GM18907 (cell line): ENCODE measurements around the gene ZBTB7B.
A peak's percentile ranks its signal among the peaks of the same experiment; 100 is the strongest.

Source experiments
- ATAC-seq: cut with Tn5 transposase; IDR thresholded peaks from one replicate; pipeline ENCODE4 v1.9.1; 2021; ENCODE audit warnings: mild to moderate bottlenecking, moderate library complexity; ENCODE audit not compliant: unreplicated experiment

The ZBTB7B gene

DNA sequence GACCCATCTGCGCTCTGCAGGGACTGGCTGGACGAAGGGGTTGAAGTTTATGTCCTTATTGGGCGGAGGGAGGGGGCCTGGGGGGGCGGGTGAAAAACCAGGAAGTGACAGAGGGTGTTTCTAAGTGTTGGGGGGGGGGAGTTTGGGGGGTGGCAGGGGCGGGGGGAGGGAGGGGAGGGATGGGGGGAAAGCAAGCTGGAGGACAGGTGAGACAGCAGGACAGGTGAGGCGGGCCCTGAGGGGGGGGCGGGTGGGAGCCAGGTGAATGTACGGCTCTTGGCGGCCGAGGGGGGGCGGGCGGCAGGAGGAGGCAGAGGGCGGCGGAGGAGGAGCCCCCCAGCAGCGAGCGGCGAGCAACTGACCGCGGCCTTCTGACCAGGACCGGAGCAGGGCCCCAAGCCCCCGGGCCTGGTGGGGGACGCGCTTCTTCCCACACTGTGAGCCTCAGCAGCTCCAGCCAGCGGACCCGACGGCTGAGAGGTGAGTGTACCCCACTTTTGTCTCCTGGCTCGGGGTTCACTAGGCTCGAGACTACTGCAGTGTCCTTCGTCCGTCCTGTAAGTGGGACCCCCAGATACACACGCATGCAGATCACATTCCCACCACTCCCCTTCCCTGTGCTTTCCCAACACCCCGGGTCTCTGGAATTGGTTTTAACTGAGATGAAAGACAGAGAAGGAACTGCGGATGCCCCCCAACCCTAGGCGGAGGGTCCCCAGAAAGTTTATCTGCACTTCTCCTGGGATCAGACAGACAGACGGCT, at the start of gene ZBTB7B:
Gene ZBTB7B, plus strand, starts transcription at position 339 of the 763 bp plus-strand sequence. CDS start 11,859 bp downstream, outside the sequence.
- peak; percentile 0 for ATAC-seq

DNA sequence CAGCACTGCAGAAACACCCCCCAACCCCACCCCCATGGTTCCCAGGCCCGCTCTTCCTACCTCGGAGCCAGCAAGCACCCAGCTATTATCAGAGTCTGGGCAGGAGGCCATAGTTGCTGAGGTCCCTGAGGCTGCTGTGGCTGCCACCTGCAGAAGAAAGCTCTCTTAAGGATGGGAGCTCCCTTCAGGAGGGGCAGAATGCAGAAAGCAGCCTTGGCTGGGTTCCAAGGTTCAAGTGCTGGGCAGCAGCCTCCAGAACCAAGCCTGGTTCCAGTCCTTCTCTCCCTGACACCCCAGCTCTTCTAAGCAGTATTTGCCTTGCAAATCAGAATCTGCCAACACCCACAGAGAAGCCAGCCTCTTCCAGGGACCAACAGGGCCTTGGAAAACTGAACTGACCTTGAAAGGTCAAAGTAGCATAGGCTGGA, 49.0 kb upstream of the ZBTB7B start:
- no peak for ATAC-seq

DNA sequence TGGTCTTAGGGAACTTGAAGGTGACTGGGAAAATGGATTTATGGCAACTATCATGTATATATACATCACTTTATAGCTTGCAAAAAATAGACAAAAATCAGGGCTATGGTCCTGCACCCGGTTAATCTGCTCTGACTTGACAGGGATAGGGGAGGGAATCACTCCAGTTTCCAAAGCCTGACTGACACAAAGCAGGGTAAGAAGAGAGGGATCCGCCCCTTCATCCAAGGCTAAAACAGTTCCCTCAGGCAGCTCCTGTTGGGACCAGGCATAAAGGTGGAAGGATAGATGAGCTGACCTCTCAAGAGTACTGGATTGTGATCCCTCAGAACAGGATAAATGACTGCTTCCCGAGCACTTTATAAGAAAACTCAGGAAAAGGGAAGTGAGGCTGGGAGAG, 48.1 kb upstream of the ZBTB7B start:
- no peak for ATAC-seq

DNA sequence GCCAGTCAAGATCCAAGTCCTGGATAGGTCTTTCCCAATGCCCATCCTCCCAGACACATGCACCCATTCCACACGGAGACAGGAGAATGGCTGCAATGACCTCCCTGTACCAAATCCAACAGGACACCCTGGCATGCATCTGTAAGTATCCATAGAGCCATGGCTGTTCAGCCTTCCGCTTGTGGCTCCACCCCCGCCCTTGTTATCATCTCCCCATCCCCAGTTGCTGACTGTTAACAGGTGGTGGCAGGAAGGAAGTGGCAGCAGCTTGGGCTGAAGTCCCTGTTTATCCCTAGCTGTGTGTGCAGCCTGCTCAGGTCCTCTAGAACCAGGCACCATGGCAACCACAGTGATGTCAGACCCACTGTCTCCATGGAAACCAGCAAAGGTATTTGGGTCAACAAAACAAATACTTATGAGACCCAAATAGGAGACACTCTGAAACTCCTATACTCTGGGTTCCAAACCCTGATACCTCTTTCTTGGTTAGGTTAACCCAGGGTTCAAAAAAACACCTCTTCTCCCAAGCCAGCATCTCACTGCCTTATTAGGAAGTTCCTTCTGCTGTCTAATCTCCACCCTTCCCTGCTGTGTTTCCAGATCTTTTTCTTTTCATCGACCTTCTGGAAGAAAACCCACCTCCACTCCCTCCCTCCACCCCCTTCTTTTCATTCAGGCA, 47.4 kb upstream of the ZBTB7B start:
- ATAC-seq = no peak

DNA sequence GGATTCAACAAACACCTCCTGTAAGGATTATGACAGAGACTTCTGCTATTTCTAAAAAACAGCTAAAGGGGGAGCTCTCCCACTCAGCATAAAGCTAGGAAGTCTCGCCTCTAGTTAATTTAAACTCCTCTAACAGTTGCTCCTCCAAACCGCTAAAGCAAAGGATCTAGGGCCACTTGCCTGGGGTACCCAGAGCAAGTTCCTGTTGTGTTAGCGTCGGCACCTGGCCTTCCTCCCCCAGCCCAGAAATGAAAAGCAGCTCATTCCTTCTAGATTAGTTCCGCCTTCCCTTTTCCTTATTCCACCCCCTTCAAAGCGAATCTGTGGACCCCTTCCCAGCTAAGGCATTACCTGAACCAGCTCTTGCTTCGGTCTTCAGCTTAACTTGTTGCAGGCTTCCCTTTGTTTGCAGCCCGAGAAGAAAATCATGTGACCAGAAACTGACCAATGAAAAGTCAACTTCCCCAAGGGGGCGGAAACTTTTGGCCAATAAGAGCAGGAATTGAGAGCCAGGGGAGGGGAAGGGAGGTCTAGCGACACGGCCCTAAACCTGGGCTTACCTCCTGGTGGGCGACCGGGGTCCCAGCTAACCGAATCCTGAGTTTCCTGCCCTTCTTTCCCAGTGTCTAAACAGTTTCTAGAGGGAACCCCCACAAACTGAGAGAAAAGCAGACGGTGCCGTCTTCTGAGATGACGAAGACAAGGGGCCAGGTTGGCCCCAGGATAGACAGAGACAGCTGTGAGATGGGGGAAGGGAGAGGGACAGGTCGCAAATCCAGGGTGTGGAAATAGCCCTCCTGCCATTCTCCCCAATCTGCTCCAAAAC, 46.7 kb upstream of the ZBTB7B start, which contains the start of gene PBXIP1:
Gene PBXIP1, minus strand, starts transcription at position 382 of the 826 bp plus-strand sequence. CDS start 2,378 bp downstream, outside the sequence.
- peak; percentile 57 for ATAC-seq

DNA sequence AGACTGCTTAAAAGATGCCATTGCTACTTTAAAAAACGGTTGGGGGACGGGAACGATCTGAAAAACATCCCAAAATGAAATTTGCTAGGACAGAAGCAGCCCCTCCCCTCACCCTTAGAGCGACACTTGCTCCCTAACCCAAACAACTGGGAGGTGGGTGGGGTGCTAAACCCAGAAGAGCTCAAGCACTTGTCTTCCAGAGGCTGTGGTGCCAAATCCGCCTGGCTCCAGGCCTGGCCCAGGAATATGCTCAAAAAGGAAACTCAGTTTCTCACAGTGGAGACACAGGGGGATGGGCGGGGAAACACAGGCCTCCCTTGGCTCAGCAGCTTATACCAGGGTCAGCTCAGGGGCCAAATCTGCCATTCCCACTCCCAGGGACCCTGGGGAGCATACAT, 46.1 kb upstream of the ZBTB7B start:
- no peak for ATAC-seq

DNA sequence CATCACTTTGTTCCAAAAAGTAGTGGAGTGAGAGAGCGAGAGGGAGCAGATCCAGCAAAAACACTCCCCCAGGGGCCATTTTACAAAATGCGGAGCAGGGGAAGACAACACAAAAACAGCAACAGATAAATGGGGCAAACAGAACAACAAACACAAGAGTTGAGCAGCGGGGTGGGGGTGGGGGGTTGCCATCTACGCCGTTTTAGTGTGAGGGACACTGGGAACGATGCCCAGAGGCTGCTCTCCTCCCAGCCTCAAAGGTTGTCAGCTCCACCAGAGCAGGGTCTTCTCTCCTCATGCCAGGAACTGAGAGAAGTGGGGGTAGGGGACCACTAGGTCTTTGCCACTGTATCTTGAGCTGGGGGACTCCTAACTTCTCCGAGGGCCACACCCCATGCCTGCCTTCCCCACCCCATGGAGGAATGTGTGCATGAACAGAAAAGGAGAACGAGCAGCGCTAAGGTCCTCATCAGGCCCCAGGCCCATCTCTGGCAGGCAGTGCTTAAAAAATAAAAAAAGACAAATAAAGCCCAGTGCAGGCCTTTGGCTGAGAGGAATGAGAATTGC, 45.4 kb upstream of the ZBTB7B start:
- no peak for ATAC-seq

DNA sequence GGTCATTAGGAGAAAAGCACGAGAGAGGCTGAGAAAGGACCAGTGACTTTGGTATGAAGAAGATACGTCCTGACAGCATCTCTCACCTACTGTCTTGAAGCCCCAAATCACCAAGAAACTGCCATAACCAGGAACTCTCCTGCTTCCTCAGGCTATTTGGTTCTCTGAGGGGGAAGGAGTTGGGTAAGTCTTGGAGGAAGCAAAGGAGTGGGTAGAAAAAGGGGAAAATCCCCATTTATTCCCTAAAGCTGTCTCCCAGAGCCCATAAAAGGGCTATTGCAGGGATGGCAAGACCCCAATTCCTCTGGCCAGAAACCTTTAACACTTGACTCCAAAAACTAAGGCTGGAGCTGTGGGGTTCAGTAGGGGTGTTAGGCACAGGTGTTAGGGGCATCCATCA, 44.6 kb upstream of the ZBTB7B start:
- no peak for ATAC-seq

DNA sequence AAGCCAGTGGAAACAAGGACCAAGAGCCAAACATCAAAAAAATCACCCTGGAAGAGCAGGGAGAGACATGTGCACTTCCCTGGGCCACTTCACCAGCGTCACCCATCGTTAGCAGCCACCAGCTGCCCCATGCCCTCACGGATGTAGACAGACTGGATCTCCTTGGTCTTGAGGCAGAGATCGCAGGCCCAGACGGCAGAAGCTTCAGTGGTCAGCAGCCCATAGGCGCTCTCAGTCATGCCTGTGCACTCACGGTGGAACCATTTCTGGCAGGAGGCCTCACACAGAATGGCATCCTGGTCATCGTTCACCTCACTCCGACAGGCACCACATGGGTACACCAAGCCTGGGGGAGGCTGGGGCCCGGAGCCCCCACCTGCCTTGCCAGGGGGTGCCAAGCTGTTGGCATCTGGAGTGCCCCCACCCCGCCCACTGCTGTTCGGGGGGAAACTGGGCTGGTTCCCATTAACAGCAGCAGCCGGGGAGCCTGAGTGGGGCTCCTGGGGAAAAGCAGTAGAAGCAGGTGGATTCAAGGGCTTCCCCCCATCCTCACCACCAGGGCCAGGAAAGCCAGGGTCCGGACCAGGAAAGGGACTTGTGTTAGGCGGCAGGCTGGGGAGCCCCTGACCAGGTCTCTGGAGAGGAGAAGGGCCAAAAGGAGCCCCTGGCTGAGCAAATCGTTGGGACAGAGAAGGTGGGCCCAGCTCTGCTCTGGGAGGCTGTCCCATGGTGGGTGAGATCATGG, 43.7 kb upstream of the ZBTB7B start:
- no peak for ATAC-seq

DNA sequence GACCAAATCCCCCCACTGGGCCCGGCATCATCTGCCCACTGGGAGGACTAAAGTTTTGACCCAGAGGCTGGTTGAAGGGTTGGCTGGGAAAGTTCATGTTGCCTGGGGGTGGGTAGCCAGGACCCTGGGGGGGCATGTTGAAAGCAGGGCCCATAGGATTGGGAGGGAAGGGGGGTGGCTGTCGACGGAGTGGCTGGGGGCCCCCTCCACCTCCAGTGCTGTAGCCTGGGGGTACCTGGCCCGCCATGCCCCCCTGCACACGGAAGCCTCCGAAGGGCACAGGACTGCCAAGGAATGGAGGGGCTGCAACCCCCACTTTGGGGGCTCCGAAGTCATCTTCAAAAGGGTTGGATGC, 43.2 kb upstream of the ZBTB7B start:
- ATAC-seq = no peak

DNA sequence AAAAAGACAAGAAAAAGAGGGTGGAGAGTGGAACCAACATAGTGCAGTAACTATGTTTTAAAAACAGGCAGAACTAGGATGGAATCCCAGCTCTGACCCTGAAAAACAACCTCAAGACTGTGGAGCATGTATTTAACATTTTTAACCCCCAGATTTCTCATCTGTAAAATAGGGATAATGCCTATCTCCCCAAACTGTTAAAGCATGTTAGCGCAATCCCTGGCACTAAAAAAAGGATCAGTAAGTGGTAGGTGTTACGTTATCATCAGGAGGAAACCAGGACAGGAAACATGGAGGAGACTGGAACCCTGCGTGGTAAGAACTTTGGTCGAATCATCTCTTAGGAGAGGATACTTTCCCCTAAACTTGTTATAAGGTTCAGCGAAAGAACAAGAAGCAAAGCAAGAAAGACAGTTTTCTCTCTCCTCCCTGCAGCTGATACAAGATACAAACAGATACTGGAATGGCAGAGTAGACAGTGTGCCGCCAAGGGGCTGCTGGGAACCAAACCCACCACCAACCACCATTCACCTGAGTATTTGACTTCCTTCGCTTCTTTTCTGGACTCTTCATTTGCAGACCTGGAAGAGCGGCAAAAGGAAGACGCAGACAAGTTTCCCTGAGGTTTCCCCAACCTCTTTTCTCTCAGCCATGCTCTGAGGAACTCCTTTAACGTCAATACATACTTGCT, 42.0 kb upstream of the ZBTB7B start:
- ATAC-seq = no peak

DNA sequence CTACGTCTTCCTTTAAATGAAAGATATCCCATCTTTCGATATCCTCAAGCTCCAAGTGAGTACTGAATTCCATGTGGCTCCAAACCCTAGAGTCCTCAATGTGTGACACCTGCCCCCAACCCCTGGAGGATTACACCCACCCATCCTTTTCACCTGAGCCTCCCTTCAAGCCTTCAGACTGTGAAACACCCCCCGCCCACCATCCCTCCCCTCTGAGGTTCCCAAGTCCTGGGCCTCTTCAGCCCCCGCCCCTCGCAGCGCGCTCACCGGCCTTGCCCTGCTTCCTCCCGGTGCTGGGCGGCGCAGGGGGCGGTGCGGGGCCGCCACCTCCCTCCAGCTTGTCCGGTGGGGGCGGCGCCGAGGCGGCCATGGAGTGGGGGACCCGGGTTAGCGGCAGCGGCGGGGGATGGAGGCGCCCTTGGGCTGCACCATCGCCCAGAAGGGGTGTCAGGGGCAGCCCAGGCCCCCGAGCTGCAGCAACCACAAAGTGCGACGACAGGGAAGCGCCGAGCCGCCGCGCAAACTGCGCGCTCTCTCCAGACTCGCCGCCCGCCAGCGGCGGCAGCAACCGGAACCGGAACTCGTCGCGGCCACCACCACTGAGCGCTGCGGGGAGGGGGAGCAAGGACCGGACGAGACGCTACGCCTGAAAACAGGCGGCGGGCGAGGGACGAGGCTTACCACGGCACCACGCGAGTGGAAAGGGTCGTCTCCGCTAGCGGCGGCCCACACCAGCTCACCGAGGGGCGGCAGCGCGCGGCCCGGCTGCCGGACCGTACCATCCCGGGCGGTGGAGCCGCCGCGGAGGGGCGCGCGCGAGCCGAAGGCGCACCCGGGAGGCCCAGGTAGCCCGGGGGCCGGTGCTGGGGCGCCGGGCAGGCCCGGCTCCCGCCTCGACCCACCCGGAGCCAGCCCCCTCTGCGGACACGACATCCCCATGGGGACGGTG, 41.1 kb upstream of the ZBTB7B start, which contains the start of gene PYGO2:
Gene PYGO2, minus strand, starts transcription at position 576 of the 949 bp plus-strand sequence. Its CDS starts 206 bp downstream, at position 370.
- peak; percentile 77 for ATAC-seq

DNA sequence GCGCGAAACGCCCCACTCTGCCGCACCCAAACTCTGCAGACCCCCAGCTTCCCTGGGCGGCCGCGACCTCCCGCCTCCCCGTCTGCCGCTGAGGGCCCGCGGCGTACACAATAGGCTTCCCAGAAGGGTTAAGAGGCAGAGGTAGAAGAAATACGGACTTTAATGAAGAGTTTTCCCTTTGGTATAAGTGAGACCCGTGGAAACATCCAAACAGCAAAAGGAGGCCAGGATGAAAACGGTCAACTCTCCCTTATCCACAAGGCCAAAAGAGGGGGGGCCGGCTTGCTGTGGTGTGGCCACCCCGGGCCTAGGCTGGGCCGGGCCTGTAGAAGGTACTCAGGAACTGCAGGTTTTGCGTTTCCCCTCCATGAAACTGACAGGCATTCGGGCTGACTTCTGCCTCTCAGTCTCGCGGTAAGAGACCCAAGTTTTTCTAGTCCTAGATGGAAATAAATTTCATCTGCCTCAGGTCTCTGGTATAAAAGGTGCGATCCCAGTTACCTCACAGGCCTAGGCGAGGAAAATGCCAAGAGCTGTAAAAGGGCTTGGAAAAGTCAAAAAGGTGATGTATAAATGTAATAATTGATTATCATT, 40.3 kb upstream of the ZBTB7B start:
- peak; percentile 4 for ATAC-seq

DNA sequence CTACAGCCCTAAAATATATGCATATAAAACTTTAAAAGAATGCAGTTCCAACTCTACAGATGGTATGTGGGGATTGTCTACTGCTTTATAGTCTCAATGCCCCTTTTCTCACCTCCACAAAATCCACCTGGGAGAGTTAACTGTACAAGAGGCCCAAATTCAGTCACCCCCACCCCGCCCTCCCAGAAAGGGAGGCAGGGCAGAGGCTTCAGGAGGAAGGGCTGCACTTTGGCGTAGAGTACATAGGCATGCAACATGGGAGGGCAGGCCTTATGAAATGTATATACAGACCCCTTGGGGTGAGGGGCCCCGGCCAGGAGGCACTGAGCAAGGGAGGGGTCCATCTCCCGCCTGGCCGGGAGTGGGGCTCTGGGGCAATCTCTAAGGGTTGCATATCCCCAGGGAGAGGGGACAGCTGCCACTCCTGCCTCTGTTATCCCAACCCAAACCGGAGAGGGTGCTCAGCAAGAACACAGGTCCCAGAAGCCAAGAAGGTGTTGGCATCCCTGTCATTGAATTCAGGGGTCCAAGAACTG, 39.7 kb upstream of the ZBTB7B start:
- ATAC-seq = no peak

DNA sequence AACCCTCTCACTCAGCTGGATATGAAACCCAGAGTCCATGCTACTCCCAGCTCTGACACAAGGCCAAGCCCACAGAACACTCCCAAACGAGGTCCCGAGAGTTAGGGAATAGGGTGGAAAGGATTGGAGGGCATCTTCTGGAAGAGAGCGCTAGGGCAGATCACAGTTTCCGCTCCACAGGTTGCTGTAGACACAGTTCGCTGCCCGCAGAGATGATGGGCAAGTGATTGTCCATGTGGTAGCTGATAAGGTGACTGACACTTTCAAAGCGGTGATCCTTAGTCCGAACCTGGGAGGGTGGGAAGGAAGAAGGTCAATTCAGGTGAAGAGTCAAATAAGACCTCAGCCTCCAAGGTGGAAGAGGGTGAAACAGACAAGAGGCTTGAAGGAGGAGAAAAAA, 39.0 kb upstream of the ZBTB7B start:
- no peak for ATAC-seq

DNA sequence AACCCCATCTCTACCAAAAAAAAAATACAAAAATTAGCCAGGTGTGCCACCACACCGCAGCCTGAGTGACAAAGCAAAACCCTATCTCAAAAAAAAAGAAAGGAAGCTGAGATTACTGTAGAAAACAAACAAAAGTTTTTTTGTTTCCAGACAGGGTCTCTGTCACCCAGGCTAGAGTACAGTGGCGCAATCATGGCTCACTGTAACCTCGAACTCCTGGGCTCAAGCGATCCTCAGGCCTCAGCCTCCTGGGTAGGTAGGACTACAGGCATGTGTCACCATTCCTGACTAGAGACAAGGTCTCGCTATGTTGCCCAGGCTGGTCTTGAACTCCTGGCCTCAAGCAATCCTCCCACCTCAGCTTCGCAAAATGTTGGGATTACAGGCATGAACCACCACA, 38.2 kb upstream of the ZBTB7B start:
- no peak for ATAC-seq

DNA sequence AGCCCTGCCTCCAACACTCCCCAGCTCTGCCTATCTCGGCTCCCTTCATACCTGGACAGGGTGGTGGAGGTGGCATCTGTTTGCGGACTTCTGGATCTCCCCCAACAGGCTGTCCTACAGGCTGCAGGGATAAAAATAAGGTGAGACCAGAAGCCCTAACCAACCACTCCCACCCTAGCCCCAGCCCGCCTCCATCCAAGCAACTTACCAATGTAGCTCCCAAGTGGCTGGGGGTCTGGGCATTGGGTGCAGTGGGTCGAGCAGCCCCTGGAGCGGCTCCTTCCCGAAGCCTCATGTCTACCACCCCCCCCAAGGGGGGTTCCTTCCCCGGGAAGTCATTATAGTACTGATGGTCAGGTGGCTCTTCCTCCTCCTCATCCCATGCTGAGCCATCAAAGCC, 36.5 kb upstream of the ZBTB7B start:
- no peak for ATAC-seq
